Measurements from ENCODE around the gene HMCN2.

GRCh38 chr9:130225071-130225470, 40.5 kb upstream of the HMCN2 start:
- no peak for TF ChIP-seq POLR2A (IDR thresholded peaks at IDR 0.05; ENCODE audit: low read length)
- TF ChIP-seq GATA1 (IDR thresholded peaks at IDR 0.05; ENCODE audit: low read depth, low read length), result no peak

Measured in erythroblast (primary cell).